ENCODE data around the gene HOXB8.

The HOXB8 gene

DNA sequence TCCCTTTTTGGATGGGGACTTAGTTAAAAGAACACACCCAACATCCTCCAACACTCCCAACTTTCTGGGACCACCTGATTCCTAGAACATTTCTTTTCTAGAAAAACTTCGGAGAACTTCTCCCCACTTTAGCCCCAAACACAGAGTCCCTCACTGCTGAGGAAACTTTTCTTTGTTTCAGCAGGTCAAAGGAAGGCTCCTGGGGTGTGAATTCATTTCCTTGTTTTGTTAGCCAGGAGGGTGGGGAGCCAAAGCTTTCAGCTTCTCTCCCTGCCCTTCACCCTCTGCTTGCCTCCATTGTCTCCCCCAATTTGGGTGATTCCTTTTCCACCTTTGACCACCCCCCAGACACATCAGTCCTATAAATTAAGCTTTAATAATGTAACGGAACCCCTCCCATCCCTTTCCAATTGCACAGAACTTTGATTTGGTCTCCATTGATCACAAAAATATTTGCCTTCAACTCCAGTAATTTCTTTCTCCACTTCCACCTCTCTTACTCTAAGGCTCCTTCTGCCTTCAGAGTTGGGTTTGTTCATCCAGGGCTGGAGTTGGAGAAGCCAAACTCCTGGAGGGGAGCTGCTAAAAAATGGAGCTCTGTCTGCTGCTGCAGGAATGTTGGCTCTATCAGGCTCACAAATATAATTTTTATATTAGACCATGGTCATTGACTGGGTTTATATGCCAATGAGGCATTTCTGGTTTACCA, 47.3 kb downstream of the HOXB8 start:
- no peak for DNase-seq (ENCODE audit: low read depth)

DNA sequence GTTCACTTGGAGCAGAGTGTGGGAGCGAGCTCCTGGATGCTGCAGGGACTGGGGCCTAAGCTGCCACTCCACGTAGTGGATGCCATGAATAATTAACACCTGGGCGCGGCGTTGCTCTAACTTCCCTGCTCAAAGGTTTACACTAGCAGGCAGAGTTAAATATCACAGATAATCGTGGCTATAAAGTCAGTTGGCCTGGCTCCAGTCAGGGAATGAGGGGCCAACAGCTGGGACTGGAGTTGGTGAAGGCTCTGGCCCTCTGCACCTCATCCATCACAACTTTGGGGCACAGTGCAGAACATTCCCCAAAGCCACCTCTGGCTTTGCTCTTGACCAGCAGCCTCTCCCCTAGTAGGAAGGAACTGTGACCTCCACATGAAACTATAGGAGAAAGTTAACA, 47.9 kb downstream of the HOXB8 start:
- no peak for DNase-seq (ENCODE audit: low read depth)

DNA sequence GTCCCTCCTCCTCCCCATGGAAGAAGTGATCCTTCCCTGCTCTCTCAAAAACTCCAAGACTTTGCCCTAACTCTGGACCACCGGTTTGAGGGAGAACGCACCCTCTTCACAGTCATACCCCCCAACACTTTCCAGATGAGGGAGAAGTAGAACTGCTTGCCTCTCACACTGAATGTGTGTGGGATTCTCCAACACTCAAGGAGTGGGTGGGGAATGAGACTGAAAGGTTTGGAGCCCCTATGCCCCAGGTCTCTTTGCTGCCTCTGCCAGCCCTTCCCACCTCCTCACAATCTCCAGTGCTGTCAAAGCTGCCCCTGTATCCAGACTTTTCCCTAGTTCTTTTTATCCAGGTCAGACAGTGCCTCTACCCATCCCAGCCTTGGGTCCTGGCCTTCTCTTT, 48.4 kb downstream of the HOXB8 start:
- no peak for DNase-seq (ENCODE audit: low read depth)

DNA sequence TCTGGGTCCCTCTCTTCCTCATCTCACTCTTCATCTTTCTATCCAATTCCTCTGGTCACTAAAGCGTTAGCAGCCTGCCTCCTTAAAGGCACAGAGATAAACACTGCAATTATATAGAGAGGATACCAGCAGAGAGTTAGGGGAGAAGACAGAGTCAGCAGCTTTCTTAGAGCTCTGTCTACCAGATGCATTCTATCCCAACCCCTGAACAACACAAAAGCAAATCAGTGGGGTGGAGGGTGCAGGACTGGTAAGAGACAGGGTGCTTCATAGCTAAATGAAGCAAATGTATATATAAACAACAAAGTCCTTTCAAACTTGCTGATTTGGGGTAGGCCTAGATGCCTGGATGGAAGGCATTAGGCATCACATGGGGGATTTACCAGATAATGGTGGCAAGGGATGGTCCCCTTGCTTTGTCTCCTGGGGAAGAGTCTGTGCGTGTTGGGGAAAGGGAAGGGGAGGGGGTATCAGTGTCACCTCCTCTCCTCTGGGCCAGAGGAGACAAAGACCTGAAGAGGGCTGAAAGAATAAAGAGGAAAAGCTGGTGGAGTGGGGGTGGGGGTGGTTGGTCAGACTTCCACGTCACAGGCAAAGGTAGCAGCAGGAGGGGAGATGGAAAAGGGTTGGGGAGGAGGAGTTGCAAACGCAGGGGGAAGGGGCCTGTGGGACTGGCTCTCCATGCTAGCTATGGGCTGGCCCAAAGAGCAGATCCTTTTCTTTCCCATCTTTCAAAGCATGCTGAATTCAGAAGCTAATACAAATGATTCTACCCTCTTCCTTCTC, 49.0 kb downstream of the HOXB8 start:
- no peak for DNase-seq (ENCODE audit: low read depth)

DNA sequence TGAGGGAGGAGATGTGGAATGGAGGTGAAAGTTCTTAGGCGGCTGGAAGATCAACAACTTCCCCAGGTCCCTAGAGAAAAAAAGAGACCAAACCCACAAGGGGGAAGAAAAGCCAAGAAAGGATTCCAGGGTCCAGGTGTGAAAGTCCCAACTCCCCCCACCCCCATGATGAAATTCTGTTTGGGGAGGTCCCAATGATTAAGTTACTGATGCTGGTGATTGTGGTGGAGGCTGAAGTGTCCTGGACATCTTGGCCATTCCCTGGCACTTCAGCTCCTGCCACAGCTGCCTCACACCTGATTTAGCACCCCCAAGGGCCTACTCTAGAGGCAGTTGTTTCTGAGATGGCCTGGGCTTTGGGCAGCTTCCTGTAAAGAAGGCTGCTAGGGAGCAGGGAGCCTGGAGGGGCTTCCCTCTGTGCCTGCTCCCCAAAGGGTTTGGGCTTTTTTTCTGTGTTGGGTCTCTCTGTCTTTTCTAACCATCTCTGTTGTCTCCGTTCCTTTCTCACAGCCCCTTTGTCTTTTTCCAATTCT, 50.0 kb downstream of the HOXB8 start:
- no peak for DNase-seq (ENCODE audit: low read depth)

DNA sequence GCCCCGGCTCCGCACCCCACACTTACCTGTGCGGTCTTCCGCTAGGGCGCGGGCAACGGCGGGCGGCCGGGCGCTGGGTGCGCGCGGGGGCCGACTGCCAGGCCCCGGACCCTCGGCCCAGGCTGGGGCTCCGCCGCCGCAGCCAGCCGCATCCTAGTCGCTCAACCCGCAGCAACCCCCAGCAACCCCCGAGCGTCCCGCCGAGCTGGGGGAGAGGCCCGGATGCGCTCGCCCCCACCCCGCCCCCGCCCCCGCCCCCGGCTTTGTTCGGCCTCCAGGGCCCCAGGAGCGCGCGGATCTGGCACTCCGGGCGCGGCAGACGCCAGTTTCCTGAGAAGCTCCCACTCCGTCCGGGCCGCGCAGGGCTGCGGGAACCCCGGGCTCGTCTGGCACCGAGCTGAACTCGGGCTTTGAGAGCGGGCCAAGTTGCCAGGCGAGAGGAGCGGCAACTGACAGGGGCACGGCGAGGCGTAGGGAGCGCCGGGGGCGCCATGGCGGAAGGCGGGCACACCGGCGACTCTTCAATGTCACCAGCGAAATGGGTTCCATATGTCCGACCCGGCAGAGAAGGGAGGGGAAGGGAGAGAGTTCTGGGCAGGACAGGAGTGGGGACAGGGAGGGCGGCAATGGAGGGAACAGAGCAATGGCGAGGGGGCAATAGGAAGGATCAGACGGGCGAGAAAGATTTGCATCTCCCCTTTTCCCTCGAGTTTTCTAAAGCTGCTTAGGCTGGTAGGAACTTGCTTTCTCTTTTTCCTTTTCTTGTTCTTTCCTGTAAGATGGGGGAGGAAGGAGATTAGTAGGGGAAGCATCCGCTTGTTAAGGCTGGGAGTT, 50.7 kb downstream of the HOXB8 start:
- no peak for DNase-seq (ENCODE audit: low read depth)

DNA sequence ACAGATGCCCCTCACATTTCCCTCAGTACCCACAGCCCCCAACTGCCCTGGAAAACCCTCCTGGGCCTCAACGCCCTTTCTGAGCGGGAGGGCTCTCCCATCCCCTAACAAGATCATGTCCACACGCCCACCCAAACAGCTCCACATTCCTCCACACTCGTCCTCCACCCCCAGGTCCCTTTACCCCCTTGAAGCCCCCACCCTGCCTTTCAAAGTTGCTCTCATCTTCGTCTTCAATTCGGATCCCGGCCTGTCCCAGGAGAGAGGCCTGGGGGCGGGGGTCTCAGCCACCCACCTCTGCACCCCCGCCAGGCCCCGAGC, 51.3 kb downstream of the HOXB8 start:
- DNase-seq (ENCODE audit: low read depth) = no peak

DNA sequence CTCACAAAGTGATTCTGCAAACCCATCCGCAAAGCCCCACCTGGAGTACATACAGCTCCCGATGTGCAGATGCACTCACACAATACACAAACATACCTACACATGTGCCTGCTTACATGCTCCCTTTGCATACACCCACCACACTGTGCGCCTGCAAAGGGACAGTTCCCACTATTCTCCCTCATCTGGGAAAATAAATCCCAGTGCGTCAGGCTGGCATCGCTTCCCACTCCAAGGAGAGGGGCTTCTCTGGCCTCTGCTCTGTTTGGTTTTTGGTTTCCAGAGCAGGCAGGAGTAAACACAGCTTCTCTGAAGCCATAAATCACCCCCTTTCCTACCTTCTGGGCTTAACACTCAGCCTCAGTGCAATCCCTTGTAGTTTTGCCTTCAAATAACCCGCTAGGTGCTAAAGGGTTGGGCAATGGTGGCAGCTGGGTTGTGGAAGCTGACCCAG, 51.7 kb downstream of the HOXB8 start:
- no peak for DNase-seq (ENCODE audit: low read depth)

DNA sequence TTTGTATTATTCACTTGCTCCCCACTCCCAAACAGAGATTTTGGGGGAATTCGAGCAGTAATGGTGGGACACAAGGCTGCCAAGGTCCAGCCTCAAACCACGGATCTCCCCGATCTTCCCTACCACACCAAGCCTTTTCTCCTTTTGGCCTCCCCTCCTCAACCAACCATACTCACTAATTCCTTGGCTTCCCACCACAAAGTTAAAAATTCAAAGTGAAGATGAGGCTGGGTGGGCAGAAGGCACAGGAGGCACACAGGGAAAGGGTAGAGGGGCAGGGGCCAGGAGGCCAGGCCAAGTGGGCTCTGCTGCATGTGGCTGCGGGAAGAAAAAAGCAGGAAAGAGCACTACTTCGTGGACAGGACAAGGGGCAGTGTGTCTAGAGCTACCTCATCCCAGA, 52.2 kb downstream of the HOXB8 start:
- no peak for DNase-seq (ENCODE audit: low read depth)
